Ecto neural progenitor cell (in vitro differentiated cells): ENCODE measurements around the gene ABCC6.
"Not testable (repeated sequence)": the region's sequence is repeated elsewhere in the genome, so short reads cannot be mapped to it uniquely, and the experiment has no call there.

Experiments used
- DNase-seq: peaks from one replicate; pipeline ENCODE4 v3.0.0-alpha.2; 2018; ENCODE audit warnings: low spot score

ABCC6 gene

GRCh38 chr16:16222850-16223661, at the start of gene ABCC6:
TSS of gene ABCC6 (minus strand) at chr16:16223494. CDS start at chr16:16223434, 60 bp downstream.
- not testable (repeated sequence) for DNase-seq

DNA sequence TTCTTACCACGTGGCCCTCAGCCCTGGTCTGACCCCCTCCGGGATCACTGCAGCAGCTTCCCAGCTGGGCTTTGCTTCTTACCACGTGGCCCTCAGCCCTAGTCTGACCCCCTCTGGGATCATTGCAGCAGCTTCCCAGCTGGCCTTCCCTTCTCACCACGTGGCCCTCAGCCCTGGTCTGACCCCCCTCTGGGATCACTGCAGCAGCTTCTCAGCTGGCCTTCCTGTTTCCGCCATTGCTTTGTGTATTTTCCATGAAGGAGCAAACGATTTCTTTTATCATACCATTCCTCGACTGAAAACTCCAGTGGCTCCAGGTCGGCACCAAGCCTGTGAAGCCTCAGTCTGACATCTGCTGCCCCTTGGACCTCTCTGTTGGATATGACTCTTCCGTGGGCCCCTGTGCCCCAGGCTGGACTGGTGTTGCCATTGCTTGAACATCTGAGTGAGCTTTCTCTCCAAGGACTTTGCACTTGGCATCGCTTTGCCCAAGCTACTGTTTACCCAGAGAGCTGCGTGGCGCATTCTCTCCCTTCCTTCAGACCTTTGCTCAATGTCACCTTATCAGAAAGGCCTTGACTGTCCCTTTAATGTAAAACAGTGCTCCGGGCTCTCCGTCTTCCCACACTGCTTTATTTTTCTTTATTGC, 49.4 kb upstream of the ABCC6 start:
- not testable (repeated sequence) for DNase-seq

DNA sequence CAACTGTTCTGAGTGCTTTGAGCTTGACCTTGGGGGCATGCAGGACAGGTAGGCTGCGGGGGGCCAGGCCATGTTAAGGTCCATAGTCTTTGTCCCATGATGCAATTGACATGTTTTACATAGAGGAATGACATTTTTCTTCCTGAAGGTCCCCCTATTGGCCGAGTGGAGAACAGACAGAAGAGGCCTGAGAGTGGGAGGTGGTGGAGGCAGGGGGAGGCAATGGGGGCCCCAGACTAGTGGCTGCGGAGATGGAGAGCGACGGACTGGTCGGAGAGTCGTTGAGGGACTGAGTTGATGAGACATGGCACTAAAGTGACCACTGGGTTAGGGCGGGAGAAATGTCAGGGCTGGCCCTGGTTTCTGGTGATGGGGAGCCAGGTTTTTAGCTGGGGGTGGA, 48.4 kb upstream of the ABCC6 start:
- not testable (repeated sequence) for DNase-seq

DNA sequence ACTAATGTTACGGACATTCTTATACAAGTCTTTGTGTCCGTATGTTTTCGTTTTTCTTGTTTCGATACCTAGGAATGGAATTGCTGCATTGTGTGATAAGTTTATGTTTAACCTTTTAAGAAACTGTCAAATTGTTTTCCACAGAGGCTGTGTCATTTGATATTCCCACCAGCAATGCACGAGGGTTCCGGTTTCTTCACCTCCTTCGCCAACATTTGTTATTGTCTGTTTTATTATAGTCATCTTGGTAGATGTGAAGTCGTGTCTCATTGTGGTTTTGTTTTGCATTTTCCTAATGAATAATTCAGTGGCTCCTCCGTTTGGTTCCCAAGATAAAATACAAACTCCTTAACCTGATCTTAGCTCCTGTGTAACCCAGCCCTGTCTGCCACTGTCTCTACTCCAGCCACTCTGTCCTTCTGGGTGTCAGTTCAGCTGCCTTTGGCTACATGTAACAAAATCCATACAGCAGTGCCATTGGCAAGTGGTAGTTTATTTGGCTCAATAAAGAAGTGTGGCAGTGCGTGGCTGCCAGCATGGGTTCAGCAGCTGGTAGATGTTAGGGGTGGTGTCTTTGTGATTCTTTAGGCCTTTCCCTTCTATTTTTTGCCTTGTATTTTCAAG, 45.0 kb upstream of the ABCC6 start:
- not testable (repeated sequence) for DNase-seq

GRCh38 chr16:16267708-16268107, 44.4 kb upstream of the ABCC6 start:
- not testable (repeated sequence) for DNase-seq

GRCh38 chr16:16265044-16265443, 41.8 kb upstream of the ABCC6 start:
- not testable (repeated sequence) for DNase-seq

DNA sequence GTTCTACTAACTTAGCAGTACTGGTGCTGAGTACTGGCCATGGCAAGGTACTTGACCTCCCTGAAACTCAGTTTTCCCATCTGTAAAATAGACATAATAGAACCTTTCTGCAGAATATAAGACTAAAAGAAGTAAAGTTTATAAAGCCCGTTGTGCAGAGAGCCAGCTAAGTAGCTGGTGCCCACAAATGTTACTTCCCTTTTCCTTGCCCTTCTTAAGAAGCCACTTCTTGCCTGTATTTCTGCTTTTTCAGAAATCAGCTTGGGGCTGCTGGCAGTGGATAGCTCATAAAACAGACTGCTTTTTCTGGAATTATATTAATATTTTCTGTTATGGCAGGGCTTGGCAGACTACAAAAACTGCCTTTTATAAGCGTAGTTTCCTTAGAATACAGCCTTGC, 40.7 kb upstream of the ABCC6 start:
- not testable (repeated sequence) for DNase-seq

DNA sequence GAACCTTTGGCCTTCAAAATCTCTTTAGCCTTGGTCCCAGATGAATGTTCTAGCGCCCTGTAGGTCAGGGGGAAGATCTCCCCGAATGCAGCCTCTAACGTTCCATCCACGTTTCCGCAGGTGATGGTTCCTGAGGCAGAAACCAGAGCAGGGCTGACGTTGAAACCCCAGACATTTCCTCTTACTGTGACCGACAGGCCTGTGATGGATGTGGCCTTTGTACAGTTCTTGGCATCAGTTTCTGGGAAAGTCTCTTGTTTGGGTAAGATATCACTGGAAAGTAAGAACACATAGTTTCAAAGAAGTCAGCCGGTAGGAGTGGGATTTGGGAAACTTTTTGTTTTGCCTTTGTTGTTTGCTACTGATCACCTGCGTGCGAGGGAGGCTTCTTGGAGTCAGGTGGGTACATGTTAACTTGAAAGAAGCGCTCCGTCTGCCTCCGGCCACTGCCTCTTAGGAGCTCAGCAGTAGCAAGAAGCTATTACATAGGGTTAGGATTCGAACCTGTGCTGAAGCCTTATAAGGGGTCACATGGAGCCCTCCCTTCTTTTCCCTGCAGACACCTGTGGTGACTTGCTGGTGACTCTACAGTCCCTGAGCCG, 39.8 kb upstream of the ABCC6 start:
- DNase-seq: not testable (repeated sequence)

DNA sequence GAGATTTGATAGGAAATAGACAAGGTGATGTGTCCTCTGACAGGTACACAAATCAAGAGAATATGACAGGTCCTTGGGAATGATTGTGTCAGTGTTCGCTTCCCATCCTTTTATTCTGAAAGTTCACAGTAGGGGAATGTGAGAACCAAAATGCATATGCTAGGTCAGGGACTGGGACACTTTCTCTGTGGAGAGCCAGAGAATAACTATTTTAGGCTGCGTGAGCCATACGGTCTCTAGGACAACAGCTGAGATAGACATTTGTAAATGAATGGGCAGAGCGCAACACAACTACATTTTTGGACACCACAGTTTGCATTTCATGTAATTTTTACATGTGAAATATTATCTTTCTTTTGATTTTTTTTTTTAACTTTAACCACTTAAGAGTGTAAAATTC, 36.7 kb upstream of the ABCC6 start:
- not testable (repeated sequence) for DNase-seq

DNA sequence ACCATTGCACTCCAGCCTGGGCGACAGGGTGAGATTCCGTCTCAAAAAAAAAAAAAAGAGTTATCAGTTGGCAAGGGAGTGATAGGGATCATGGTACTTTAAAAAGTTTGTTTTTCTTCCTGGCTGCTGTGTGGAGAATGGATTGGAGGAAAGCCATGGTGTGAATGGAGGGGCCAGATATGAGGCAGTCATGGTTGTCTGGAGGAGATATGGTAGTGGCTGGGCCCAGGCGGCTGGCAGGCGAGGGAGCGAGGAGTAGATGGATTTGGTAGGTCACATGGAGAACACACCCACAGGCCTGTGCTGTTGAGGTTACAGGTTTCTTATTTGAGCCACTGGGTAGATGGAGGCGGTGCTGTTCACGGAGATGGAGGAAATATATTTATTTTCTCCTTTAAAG, 35.5 kb upstream of the ABCC6 start:
- DNase-seq: not testable (repeated sequence)

GRCh38 chr16:16257301-16257923, 34.1 kb upstream of the ABCC6 start:
- DNase-seq: not testable (repeated sequence)

- not testable (repeated sequence) for DNase-seq
These were observed 29.1 kb upstream of the ABCC6 start for GRCh38 chr16:16252377-16252776.

DNA sequence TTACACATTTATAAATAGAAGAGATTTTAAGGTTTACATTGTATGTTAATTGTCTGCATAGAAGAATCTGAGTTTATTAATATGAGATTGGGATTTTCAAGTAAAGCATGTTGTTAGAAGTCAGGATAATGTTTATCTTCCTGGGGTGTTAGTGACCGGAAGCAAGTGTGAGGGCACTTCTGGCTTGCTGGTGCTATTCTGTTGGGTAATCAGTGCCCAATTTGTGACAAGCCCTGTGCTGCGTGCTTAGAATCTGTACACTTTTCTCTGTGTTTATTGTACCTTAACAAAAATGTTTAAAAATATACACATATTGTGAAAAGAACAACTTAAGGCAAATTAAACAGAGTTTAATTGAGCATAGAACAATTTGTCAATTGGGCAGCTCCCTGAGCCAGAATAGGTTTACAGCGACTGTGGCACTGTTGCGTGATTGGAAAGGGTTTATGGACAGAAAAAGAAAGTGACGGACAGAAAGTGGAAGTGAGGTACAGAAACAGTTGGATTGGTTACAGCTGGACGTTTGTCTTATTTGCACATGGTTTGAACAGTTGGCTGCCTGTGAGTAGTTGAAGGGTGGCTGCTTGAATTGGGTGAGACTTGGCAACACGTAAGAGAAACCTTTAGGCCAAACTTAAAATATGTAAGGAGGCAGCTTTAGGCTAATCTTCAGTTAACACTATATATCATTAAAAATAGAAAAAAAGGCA, 26.5 kb upstream of the ABCC6 start:
- DNase-seq: not testable (repeated sequence)

DNA sequence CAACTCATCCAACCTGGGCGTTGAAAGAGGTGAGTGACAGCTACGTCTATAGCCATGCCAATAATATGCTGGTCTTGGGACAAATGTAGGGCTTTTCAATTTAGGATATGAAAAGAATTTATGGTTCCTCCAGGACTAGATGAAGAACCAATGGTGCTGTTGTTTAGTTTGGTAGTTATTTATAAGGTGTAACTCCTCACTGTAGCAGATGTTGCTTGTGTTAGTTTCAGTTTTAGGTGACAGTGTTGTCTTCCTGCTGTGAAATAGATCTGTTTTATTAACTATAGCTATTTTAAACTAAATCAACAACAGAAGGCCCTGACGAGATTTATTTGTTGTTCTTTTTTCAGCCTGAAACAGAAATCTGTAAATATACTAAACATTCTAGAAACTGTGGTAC, 24.1 kb upstream of the ABCC6 start:
- DNase-seq: not testable (repeated sequence)

GRCh38 chr16:16246578-16247262, 23.4 kb upstream of the ABCC6 start:
- DNase-seq: not testable (repeated sequence)

- not testable (repeated sequence) for DNase-seq
These were observed 20.6 kb upstream of the ABCC6 start for GRCh38 chr16:16243886-16244285.

DNA sequence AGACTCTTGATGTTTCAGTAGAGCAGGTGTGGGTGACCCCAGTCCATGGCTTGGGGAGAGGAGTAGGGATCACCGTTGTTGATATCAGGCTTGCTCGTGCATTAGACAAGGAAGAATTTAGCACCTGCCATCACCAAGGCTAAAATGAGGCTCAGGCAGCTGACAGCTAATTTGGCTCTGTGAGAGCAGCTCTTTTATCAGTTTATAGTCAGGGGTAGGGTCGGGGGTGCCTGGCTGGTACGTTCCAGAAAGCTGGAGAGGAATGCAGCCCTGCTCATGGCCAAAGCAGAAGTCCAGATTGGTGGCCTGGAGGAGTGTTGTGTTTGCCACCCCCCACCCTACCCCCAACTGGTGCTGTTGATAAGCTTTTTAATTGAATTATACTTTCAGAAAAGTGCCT, 17.4 kb upstream of the ABCC6 start:
- DNase-seq: not testable (repeated sequence)

DNA sequence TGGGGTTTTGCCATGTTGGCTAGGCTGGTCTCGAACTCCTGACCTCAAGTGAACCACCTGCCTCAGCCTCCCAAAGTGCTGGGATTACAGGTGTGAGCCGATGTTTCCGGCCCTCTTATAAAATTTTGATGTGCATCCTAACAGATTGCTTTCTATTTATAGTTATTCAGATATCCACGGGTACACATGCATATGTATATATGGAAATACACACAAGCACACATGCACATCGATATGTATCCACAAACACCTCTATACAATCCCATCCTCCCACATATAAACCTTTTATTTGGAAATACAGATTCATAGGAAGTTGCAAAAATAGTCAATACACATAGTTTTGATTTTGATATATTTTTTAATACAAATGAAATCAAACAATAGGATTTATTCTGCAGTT, 14.4 kb upstream of the ABCC6 start:
- DNase-seq: not testable (repeated sequence)

- not testable (repeated sequence) for DNase-seq
These were observed 13.8 kb upstream of the ABCC6 start for GRCh38 chr16:16237071-16237470.

DNA sequence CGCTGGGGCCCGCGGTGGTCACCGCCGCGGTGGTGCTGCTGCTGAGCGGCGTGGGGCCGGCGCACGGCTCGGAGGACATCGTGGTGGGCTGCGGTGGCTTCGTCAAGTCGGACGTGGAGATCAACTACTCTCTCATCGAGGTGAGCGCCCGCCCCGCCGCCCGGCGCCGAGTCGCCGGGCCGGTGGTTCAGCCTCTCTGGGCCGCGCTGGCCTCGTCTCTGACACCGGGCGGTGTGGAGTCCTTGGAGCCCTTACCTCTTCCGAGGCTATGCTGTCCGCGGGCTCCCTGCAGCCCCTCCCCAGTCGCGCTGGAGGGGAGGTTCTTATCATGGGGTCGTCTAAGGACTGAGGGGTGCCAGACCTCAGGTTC, 9.4 kb upstream of the ABCC6 start:
- DNase-seq: not testable (repeated sequence)
